Subcutaneous abdominal adipose tissue (tissue), 5 donors: ENCODE measurements around the gene VPS16.

Experiments
- H3K27ac ChIP-seq: one replicate; pipeline ENCODE4 v1.7.0; 2013; ENCODE audit warnings: low read depth, mild to moderate bottlenecking, inconsistent platforms, low read length, moderate library complexity
- H3K27me3 ChIP-seq, 5 donors: one replicate each; pipeline ENCODE4 v1.7.0; 2013; ENCODE audit warnings: low read length in 5 of 5, inconsistent platforms in 1 of 5; ENCODE audit not compliant: control insufficient read depth in 5 of 5, insufficient read depth in 4 of 5
- H3K36me3 ChIP-seq, 5 donors: one replicate each; pipeline ENCODE4 v1.7.0; 2013; ENCODE audit warnings: low read length in 5 of 5; ENCODE audit not compliant: control insufficient read depth in 5 of 5, insufficient read depth in 5 of 5
- H3K4me1 ChIP-seq, 5 donors: one replicate each; pipeline ENCODE4 v1.7.0; 2013; ENCODE audit warnings: low read length in 5 of 5, mild to moderate bottlenecking in 3 of 5, moderate library complexity in 1 of 5; ENCODE audit not compliant: control insufficient read depth in 5 of 5, insufficient read depth in 5 of 5
- H3K4me3 ChIP-seq, 5 donors: one replicate each; pipeline ENCODE4 v1.7.0; 2013; ENCODE audit warnings: low read length in 5 of 5, low read depth in 1 of 5
- H3K9ac ChIP-seq, 5 donors: one replicate each; pipeline ENCODE4 v1.7.0; 2013; ENCODE audit warnings: low read length in 5 of 5, mild to moderate bottlenecking in 4 of 5, moderate library complexity in 3 of 5
- H3K9me3 ChIP-seq, 5 donors: one replicate each; pipeline ENCODE4 v1.7.0; 2013; ENCODE audit warnings: low read length in 5 of 5; ENCODE audit not compliant: control insufficient read depth in 5 of 5
- donor health status: healthy.
- donor health status: healthy.
- donor health status: healthy.
- donor health status: healthy.
- donor health status: healthy.

The VPS16 gene

GRCh38 chr20:2874456-2874855, 33.9 kb downstream of the VPS16 start:
- Histone ChIP-seq H3K27me3 (no peaks in the 10 kb centered on the region), H3K4me1 (peaks cover 6 to 59% (median 51%) of the 10 kb centered on the region in 5 donors), H3K4me3 (peak overlapping the region; percentile 80 to 91 (median 87)), H3K9ac (peak overlapping the region; percentile 71 to 89 (median 86)), H3K27ac (no peak overlapping the region), H3K36me3 (no peaks in the 10 kb centered on the region), H3K9me3 (no peaks in the 10 kb centered on the region)

GRCh38 chr20:2875690-2876203, 35.2 kb downstream of the VPS16 start:
- Histone ChIP-seq H3K9me3 (no peaks in the 10 kb centered on the region), H3K27me3 (no peaks in the 10 kb centered on the region), H3K36me3 (no peaks in the 10 kb centered on the region), H3K27ac (no peak overlapping the region), H3K4me3 (peak overlapping the region in 1 of 5 donors; percentile 16), H3K9ac (peak overlapping the region in 1 of 5 donors; percentile 16), H3K4me1 (peaks cover 6 to 54% (median 46%) of the 10 kb centered on the region in 5 donors)

GRCh38 chr20:2878515-2878914, 38.0 kb downstream of the VPS16 start:
- Histone ChIP-seq H3K36me3 (no peaks in the 10 kb centered on the region), H3K27ac (no peak overlapping the region), H3K4me1 (peaks cover 6 to 30% (median 22%) of the 10 kb centered on the region in 5 donors), H3K9ac (no peak overlapping the region), H3K27me3 (no peaks in the 10 kb centered on the region), H3K4me3 (no peak overlapping the region), H3K9me3 (no peaks in the 10 kb centered on the region)

- no peak overlapping the region for H3K4me3 ChIP-seq
- H3K9me3 ChIP-seq, result no peaks in the 10 kb centered on the region
- H3K9ac ChIP-seq, result no peak overlapping the region
- no peaks in the 10 kb centered on the region for H3K36me3 ChIP-seq
- no peaks in the 10 kb centered on the region for H3K27me3 ChIP-seq
- H3K4me1 ChIP-seq, result peaks cover 6 to 26% (median 20%) of the 10 kb centered on the region in 5 donors
- H3K27ac ChIP-seq, result no peak overlapping the region
Measured at GRCh38 chr20:2879146-2879545, 38.6 kb downstream of the VPS16 start.

- Histone ChIP-seq H3K4me3 (no peak overlapping the region), H3K9me3 (no peaks in the 10 kb centered on the region), H3K36me3 (no peaks in the 10 kb centered on the region), H3K9ac (no peak overlapping the region), H3K4me1 (peaks cover 0 to 12% (median 5%) of the 10 kb centered on the region in 5 donors), H3K27ac (no peak overlapping the region), H3K27me3 (no peaks in the 10 kb centered on the region)
Measured at GRCh38 chr20:2880650-2881049, 40.1 kb downstream of the VPS16 start.

GRCh38 chr20:2883726-2884637, 43.4 kb downstream of the VPS16 start:
- no peak overlapping the region for H3K27ac ChIP-seq
- H3K4me1 ChIP-seq, result peaks cover 0 to 5% (median 0%) of the 10 kb centered on the region in 5 donors
- no peaks in the 10 kb centered on the region for H3K36me3 ChIP-seq
- no peak overlapping the region for H3K9ac ChIP-seq
- no peaks in the 10 kb centered on the region for H3K27me3 ChIP-seq
- H3K9me3 ChIP-seq, result no peaks in the 10 kb centered on the region
- no peak overlapping the region for H3K4me3 ChIP-seq

GRCh38 chr20:2887715-2888114, 47.2 kb downstream of the VPS16 start:
- H3K27ac ChIP-seq, result no peak overlapping the region
- H3K9me3 ChIP-seq, result no peaks in the 10 kb centered on the region
- peaks cover 0 to 5% (median 0%) of the 10 kb centered on the region in 5 donors for H3K4me1 ChIP-seq
- no peaks in the 10 kb centered on the region for H3K27me3 ChIP-seq
- H3K36me3 ChIP-seq, result peaks cover 0 to 2% (median 0%) of the 10 kb centered on the region in 5 donors
- H3K9ac ChIP-seq, result peak overlapping the region in 1 of 5 donors; percentile 42
- no peak overlapping the region for H3K4me3 ChIP-seq

- no peak overlapping the region for H3K27ac ChIP-seq
- H3K4me1 ChIP-seq, result peaks cover 0 to 5% (median 0%) of the 10 kb centered on the region in 5 donors
- H3K4me3 ChIP-seq, result no peak overlapping the region
- no peak overlapping the region for H3K9ac ChIP-seq
- no peaks in the 10 kb centered on the region for H3K27me3 ChIP-seq
- no peaks in the 10 kb centered on the region for H3K9me3 ChIP-seq
- peaks cover 0 to 2% (median 0%) of the 10 kb centered on the region in 5 donors for H3K36me3 ChIP-seq
Measured at GRCh38 chr20:2888224-2888955, 47.8 kb downstream of the VPS16 start.

- Histone ChIP-seq H3K4me1 (peaks cover 0 to 5% (median 0%) of the 10 kb centered on the region in 5 donors), H3K27ac (no peak overlapping the region), H3K9ac (no peak overlapping the region)
Measured at GRCh38 chr20:2889209-2889608, 48.7 kb downstream of the VPS16 start.

More at GRCh38 chr20:2889209-2889608, 48.7 kb downstream of the VPS16 start:
- H3K4me3 ChIP-seq, result no peak overlapping the region
- H3K27me3 ChIP-seq, result no peaks in the 10 kb centered on the region
- H3K36me3 ChIP-seq, result peaks cover 0 to 2% (median 0%) of the 10 kb centered on the region in 5 donors
- H3K9me3 ChIP-seq, result no peaks in the 10 kb centered on the region
